Vagina (tissue), 2 donors: Measurements from ENCODE around the gene PCDHAC1. TPM values are rescaled to one million over a fixed set of nuclear protein-coding genes. Genes with fewer than 3 reads are reported as not detected.
"Not testable (repeated sequence)": the region's sequence is repeated elsewhere in the genome, so short reads cannot be mapped to it uniquely, and the experiment has no call there.

Source experiments
- DNase-seq, 2 donors: peaks; one replicate each; pipeline ENCODE4 v3.0.0-alpha.2; 2017; ENCODE audit errors: extremely low spot score in 2 of 2
- H3K27ac ChIP-seq: fragments of 200-600 bp; sonication (generic); one replicate; pipeline ENCODE4 v1.5.1; 2019
- H3K27me3 ChIP-seq: fragments of 200-600 bp; sonication (generic); one replicate; pipeline ENCODE4 v1.5.1; 2019
- H3K36me3 ChIP-seq, 2 donors: fragments of 200-600 bp; sonication (generic); one replicate each; pipeline ENCODE4 v1.5.1; 2017 to 2019
- H3K4me1 ChIP-seq: fragments of 200-600 bp; sonication (generic); one replicate; pipeline ENCODE4 v1.5.1; 2019
- H3K4me3 ChIP-seq, 2 donors: fragments of 200-600 bp; sonication (generic); 1 replicate in 1 of 2; 2 replicates in 1 of 2; pipeline ENCODE4 v1.5.1; 2016 to 2019
- H3K9me3 ChIP-seq: fragments of 200-600 bp; sonication (generic); one replicate; pipeline ENCODE4 v1.5.1; 2019
- CTCF ChIP-seq, 3 experiments: fragments of 450-650 bp in 2 of 3; fragments of 200-600 bp in 1 of 3; sonication (generic) in 1 of 3; IDR thresholded peaks; one replicate each; pipeline ENCODE4 v1.5.1; 2017 to 2019; ENCODE audit warnings: antibody characterized with exemption in 3 of 3, mild to moderate bottlenecking in 2 of 3, moderate library complexity in 2 of 3
- POLR2A ChIP-seq, 2 donors: fragments of 450-650 bp; IDR thresholded peaks; one replicate each; pipeline ENCODE4 v1.6.1; 2017; ENCODE audit warnings: antibody characterized with exemption in 2 of 2, mild to moderate bottlenecking in 2 of 2, moderate library complexity in 2 of 2
- POLR2AphosphoS5 ChIP-seq, 2 donors: sonication (generic); formaldehyde crosslinking; IDR thresholded peaks; one replicate each; pipeline ENCODE4 v1.9.0; 2017; ENCODE audit warnings: antibody characterized with exemption in 2 of 2, mild to moderate bottlenecking in 2 of 2, low read depth in 1 of 2; ENCODE audit not compliant: insufficient read depth in 1 of 2
- intact Hi-C: fragments of 100-400 bp; cut with DNase I; formaldehyde crosslinking; loops from one replicate; pipeline ENCODE4 v1.15.1; 2023
- total RNA-seq: library from RNA; depleted of rRNA; stranded (reverse); fragments of >200 nt; gene quantifications from one replicate; pipeline ENCODE4 v1.2.3, GENCODE V29; 2016

PCDHAC1 gene
- 0.49 TPM for total RNA-seq

GRCh38 chr5:140925806-140926442 lies at the start of gene PCDHAC1:
Gene PCDHAC1 (plus strand): TSS chr5:140926299. CDS start chr5:140926893, 594 bp downstream.
- Histone ChIP-seq H3K4me3 (peak within 1 kb of the TSS; percentile 45 to 47), H3K27me3 (no peaks in the 10 kb centered on the region), H3K36me3 (no peaks in the 10 kb centered on the region), H3K9me3 (no peaks in the 10 kb centered on the region), H3K27ac (peak within 1 kb of the TSS; percentile 5), H3K4me1 (peaks cover 20% of the 10 kb centered on the region)
- TF ChIP-seq POLR2A (IDR thresholded peaks at IDR 0.05) (no peak), CTCF (IDR thresholded peaks at IDR 0.05) (no peak)
- no peak for DNase-seq
- intact Hi-C loops: no loop called here

- H3K9me3 ChIP-seq, H3K27ac ChIP-seq, H3K27me3 ChIP-seq, H3K4me1 ChIP-seq, H3K36me3 ChIP-seq, DNase-seq, H3K4me3 ChIP-seq, intact Hi-C loops: not testable (repeated sequence)
Observed at GRCh38 chr5:140876541-140877261, 49.4 kb upstream of the PCDHAC1 start.

GRCh38 chr5:140877262-140877581 lies 48.9 kb upstream of the PCDHAC1 start:
- H3K9me3 ChIP-seq: peaks cover 7% of the 10 kb centered on the region
- H3K4me1 ChIP-seq: no peaks in the 10 kb centered on the region
- no peak overlapping the region for H3K27ac ChIP-seq
- H3K27me3 ChIP-seq: no peaks in the 10 kb centered on the region
- DNase-seq: no peak
- no peak for TF ChIP-seq CTCF (IDR thresholded peaks at IDR 0.05)
- TF ChIP-seq POLR2AphosphoS5 (IDR thresholded peaks at IDR 0.05; ENCODE audit: insufficient read depth in 1 of 2, low read depth in 1 of 2): no peak
- TF ChIP-seq POLR2A (IDR thresholded peaks at IDR 0.05): no peak
- H3K36me3 ChIP-seq: no peaks in the 10 kb centered on the region
- intact Hi-C loops: no loop called here
- H3K4me3 ChIP-seq: no peak overlapping the region

- H3K4me3 ChIP-seq: peak within 1 kb of the TSS in 1 of 2 donors; percentile 1
Observed at GRCh38 chr5:140881889-140882590, 44.1 kb upstream of the PCDHAC1 start, which contains the start of gene PCDHA13. Gene PCDHA13 (plus strand): TSS chr5:140882124. CDS start chr5:140882269, 145 bp downstream.

GRCh38 chr5:140882591-140882899 lies 43.6 kb upstream of the PCDHAC1 start:
- intact Hi-C loops: no loop called here
- Histone ChIP-seq H3K36me3 (no peaks in the 10 kb centered on the region), H3K4me1 (no peaks in the 10 kb centered on the region), H3K9me3 (peaks cover 9% of the 10 kb centered on the region), H3K27ac (no peak overlapping the region), H3K4me3 (peak overlapping the region in 1 of 2 donors; percentile 1), H3K27me3 (no peaks in the 10 kb centered on the region)
- DNase-seq: no peak
- TF ChIP-seq CTCF (IDR thresholded peaks at IDR 0.05): no peak
- TF ChIP-seq POLR2AphosphoS5 (IDR thresholded peaks at IDR 0.05; ENCODE audit: insufficient read depth in 1 of 2, low read depth in 1 of 2): no peak
- no peak for TF ChIP-seq POLR2A (IDR thresholded peaks at IDR 0.05)

More at GRCh38 chr5:140881889-140882590, 44.1 kb upstream of the PCDHAC1 start, which contains the start of gene PCDHA13:
- H3K36me3 ChIP-seq: no peaks in the 10 kb centered on the region
- TF ChIP-seq CTCF (IDR thresholded peaks at IDR 0.05) (no peak), POLR2A (IDR thresholded peaks at IDR 0.05) (no peak), POLR2AphosphoS5 (IDR thresholded peaks at IDR 0.05; ENCODE audit: insufficient read depth in 1 of 2, low read depth in 1 of 2) (no peak)
- no peak within 1 kb of the TSS for H3K27ac ChIP-seq
- no peaks in the 10 kb centered on the region for H3K4me1 ChIP-seq
- DNase-seq: no peak
- H3K9me3 ChIP-seq: peaks cover 9% of the 10 kb centered on the region
- no peaks in the 10 kb centered on the region for H3K27me3 ChIP-seq
- intact Hi-C loops: no loop called here
